Body of pancreas (tissue), 4 donors: ENCODE data around the gene GMDS. TPM values are rescaled to one million over a fixed set of nuclear protein-coding genes. Genes with fewer than 3 reads are reported as not detected.

Experiments used
- ATAC-seq: fragments of 150-250 bp; one replicate; pipeline ENCODE4 v1.9.1; 2016
- DNase-seq, 4 donors: peaks; one replicate each; pipeline ENCODE4 v3.0.0-alpha.2; 2019
- H3K27ac ChIP-seq, 4 donors: fragments of 200-600 bp; sonication (generic); 1 replicate in 3 of 4; 2 replicates in 1 of 4; pipeline versions ENCODE4 v1.5.1 to v1.6.1; 2016 to 2019; ENCODE audit warnings: mild to moderate bottlenecking in 1 of 4, mixed read lengths in 1 of 4, moderate library complexity in 1 of 4
- H3K27me3 ChIP-seq, 2 donors: fragments of 200-600 bp; sonication (generic); one replicate each; pipeline ENCODE4 v1.6.0; 2016; ENCODE audit warnings: mild to moderate bottlenecking in 1 of 2
- H3K36me3 ChIP-seq, 2 donors: fragments of 200-600 bp; sonication (generic); replicated peaks in 1 of 2; 2 replicates each; pipeline ENCODE4 v1.5.1; 2016; ENCODE audit warnings: low read depth in 2 of 2; ENCODE audit not compliant: insufficient read depth in 1 of 2
- H3K4me1 ChIP-seq: fragments of 200-600 bp; sonication (generic); one replicate; pipeline ENCODE4 v1.6.0; 2016
- H3K4me3 ChIP-seq, 2 donors: fragments of 200-600 bp; sonication (generic); 1 replicate in 1 of 2; 2 replicates in 1 of 2; pipeline ENCODE4 v1.5.1; 2016 to 2019
- H3K9me3 ChIP-seq, 3 donors: fragments of 200-600 bp; sonication (generic); 1 replicate in 2 of 3; 2 replicates in 1 of 3; pipeline ENCODE4 v1.5.1; 2016
- CTCF ChIP-seq, 7 experiments: fragments of 450-650 bp in 4 of 7; fragments of 200-600 bp in 3 of 7; sonication (generic) in 3 of 7; IDR thresholded peaks; one replicate each; pipeline ENCODE4 v1.5.1; 2016 to 2019; ENCODE audit warnings: antibody characterized with exemption in 7 of 7
- POLR2A ChIP-seq, 3 donors: fragments of 450-650 bp; IDR thresholded peaks; one replicate each; pipeline ENCODE4 v1.6.1; 2016; ENCODE audit warnings: antibody characterized with exemption in 3 of 3, mild to moderate bottlenecking in 2 of 3
- WGBS, 2 donors: methylation state at CpG; one replicate each; pipeline ENCODE4 v1.1.5; 2017; 5-methylcytosine and 5-hydroxymethylcytosine counted together
- intact Hi-C: fragments of 100-400 bp; cut with DNase I; formaldehyde crosslinking; loops from one replicate; pipeline ENCODE4 v1.15.1; 2023
- total RNA-seq, 2 donors: library from RNA; depleted of rRNA; stranded (reverse); fragments of >200 nt; gene quantifications; one replicate each; pipeline ENCODE4 v1.1.0, GENCODE V29; 2016

The GMDS gene
- total RNA-seq, 2 donors from 2014 or later: 34.5 to 63.3 TPM

DNA sequence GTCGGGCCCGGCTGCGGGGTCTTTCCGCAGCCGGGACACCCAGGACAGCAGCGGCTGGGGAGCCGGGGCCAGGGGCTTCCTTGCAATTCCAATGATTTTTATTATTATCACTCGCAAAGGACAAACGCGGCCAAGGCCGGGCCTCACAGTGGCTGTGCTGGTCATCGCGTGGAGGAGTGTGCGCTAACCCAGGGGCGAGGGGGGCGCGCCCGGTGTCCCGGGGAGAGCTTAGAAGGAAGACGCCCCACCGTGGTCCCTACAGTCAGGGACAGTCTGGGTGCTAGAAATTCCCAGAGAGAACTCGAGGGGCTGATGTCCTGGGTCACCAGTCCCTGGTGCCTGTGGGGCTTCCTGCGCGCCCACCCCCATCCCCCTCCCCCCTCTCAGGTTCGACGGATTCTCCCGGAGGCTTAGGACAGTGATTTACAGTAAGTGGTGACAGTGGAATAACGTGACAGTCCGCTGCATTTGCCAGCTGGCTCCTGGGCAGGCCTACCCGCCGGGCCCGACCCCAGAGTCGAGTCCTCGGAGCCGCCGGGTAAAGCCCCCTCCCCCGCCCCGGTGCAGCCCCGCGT lies 626.2 kb downstream of the GMDS start:
- H3K9me3 ChIP-seq: no peaks in the 10 kb centered on the region
- H3K36me3 ChIP-seq: no peaks in the 10 kb centered on the region
- intact Hi-C loops: no loop called here
- H3K27ac ChIP-seq: no peak overlapping the region
- 49 to 58% methylated on average over 21 to 36 of the region's 40 CpGs for WGBS, 2 donors
- no peak for TF ChIP-seq CTCF (IDR thresholded peaks at IDR 0.05)
- TF ChIP-seq POLR2A (IDR thresholded peaks at IDR 0.05): no peak
- ATAC-seq (no peak), DNase-seq (no peak)
- peaks cover 16% of the 10 kb centered on the region for H3K4me1 ChIP-seq
- H3K4me3 ChIP-seq: no peak overlapping the region
- peaks cover 0 to 9% of the 10 kb centered on the region in 2 donors for H3K27me3 ChIP-seq

DNA sequence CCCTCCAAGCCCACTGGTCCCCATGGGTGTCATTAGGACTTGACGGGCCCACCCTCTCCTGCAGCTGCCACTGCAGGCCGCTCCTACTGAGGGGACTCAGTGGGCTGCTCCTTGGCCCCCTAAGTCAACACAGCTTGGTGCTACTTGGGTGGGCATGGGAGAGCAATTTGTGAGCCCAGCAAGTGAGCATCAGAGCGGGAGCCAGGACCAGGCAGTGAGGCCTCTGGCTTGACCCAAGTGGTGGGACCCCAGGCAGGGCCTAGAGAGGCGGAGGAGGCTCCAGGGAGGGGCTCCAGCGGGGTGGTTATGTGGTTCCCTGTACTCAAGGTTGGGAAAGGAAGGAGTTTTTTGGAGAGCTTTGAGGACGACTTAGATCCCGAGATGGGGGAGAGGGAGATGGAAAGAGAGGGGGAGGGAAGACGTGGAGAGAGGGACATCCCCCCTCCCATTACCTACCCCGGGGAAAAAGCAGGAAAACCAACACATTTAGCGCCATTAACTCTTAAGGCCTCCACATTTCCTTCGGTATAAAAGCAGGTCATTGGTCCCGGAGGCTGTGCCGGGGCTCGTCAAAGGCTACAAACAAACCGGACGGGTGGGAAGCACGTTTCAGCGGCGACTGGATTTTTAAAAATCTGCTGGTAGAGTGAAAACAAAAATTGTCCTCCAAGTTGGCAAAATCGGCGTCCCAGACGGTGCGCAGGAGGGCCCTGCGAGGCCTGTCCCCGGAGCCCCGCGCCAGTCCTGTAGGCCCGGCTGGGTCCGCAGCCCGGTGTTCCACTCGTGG lies 626.9 kb downstream of the GMDS start:
- H3K4me3 ChIP-seq: no peak overlapping the region
- ATAC-seq (no peak), DNase-seq (no peak)
- H3K4me1 ChIP-seq: peaks cover 23% of the 10 kb centered on the region
- intact Hi-C loops: no loop called here
- H3K36me3 ChIP-seq: no peaks in the 10 kb centered on the region
- no peaks in the 10 kb centered on the region for H3K9me3 ChIP-seq
- TF ChIP-seq CTCF (IDR thresholded peaks at IDR 0.05) (no peak), POLR2A (IDR thresholded peaks at IDR 0.05) (no peak)
- WGBS, 2 donors: 77 to 89% methylated on average over 27 to 31 of the region's 31 CpGs
- H3K27ac ChIP-seq: no peak overlapping the region
- H3K27me3 ChIP-seq: peaks cover 0 to 14% of the 10 kb centered on the region in 2 donors

- 90 to 94% methylated on average over 20 of the region's 21 CpGs for WGBS, 2 donors
- Histone ChIP-seq H3K27ac (no peak overlapping the region), H3K4me3 (no peak overlapping the region), H3K9me3 (no peaks in the 10 kb centered on the region), H3K27me3 (peaks cover 0 to 14% of the 10 kb centered on the region in 2 donors), H3K4me1 (peaks cover 29% of the 10 kb centered on the region), H3K36me3 (no peaks in the 10 kb centered on the region)
- no peak for TF ChIP-seq POLR2A (IDR thresholded peaks at IDR 0.05)
- no peak for TF ChIP-seq CTCF (IDR thresholded peaks at IDR 0.05)
- intact Hi-C loops: no loop called here
- ATAC-seq (no peak), DNase-seq (no peak)
Observed at GRCh38 chr6:1617466-1618310, 627.7 kb downstream of the GMDS start.

DNA sequence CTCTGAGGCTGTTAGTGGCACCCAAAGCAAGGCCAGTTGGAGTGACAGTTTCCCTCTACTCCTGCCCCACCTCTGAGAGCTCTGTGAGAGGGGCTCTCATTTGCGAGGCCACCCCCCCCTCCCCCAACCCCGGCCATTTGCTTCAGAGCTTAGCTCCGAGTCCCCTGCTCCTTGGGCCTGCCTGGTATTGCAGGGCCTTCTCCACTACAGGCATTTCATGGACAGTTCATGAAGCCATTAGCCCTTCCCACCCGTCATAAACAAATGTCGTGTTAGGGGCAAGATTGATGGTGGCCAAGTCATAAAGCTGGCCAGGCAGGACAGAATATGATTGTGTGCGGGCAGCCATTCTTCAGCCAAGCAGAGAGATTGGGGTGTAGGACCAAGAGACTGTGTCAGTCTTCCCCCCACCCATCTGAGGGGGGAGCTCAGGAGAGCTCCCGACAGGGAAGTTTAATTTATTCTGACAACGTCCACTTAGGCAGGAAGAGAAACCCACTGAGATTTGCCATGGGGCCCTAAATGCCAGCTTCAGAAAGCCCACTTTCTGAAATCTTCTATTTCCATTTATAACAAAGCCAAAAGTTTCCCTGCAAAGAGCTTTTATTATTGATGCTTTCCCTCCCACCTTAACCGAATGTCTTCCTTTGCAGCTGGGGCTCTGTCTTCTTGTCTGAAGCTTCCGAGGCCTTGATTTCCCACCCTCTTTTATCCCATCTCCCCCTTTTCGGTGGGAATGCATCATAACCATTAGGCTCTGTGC lies 628.5 kb downstream of the GMDS start:
- DNase-seq: no peak
- no peaks in the 10 kb centered on the region for H3K9me3 ChIP-seq
- H3K4me3 ChIP-seq: no peak overlapping the region
- 86 to 93% methylated on average over 11 of the region's 11 CpGs for WGBS, 2 donors
- H3K27ac ChIP-seq: no peak overlapping the region
- TF ChIP-seq CTCF (IDR thresholded peaks at IDR 0.05): no peak
- no peak for TF ChIP-seq POLR2A (IDR thresholded peaks at IDR 0.05)
- H3K36me3 ChIP-seq: no peaks in the 10 kb centered on the region
- H3K27me3 ChIP-seq: peaks cover 0 to 22% of the 10 kb centered on the region in 2 donors
- no peak for ATAC-seq
- H3K4me1 ChIP-seq: peaks cover 36% of the 10 kb centered on the region
- intact Hi-C loops: no loop called here
